NK-92 treated with Interleukin-12 subunit alpha and Interleukin-12 subunit beta, amount 100 ng/mL, for 24 hours (cell line): Measurements from ENCODE around the gene PTGER2.
A peak's percentile ranks its signal among the peaks of the same experiment; 100 is the strongest.

Experiments used
- DNase-seq: peaks from one replicate; lab custom pipeline; 2025; lab: John Stamatoyannopoulos, UW

PTGER2 gene

GRCh38 chr14:52338051-52338681 lies 24.1 kb downstream of the PTGER2 start:
- no peak for DNase-seq

- no peak for DNase-seq
These were observed 25.1 kb downstream of the PTGER2 start for GRCh38 chr14:52339262-52339661.

GRCh38 chr14:52342849-52343596 lies 28.9 kb downstream of the PTGER2 start:
- no peak for DNase-seq

- no peak for DNase-seq
These were observed 32.7 kb downstream of the PTGER2 start for GRCh38 chr14:52346778-52347177.

GRCh38 chr14:52348279-52348678 lies 34.2 kb downstream of the PTGER2 start:
- DNase-seq: no peak

GRCh38 chr14:52348776-52349175 lies 34.7 kb downstream of the PTGER2 start:
- DNase-seq: no peak

- peak; percentile 43 for DNase-seq
These were observed 35.6 kb downstream of the PTGER2 start for GRCh38 chr14:52349731-52350130.

- DNase-seq: no peak
These were observed 36.3 kb downstream of the PTGER2 start for GRCh38 chr14:52350445-52350844.

- DNase-seq: peak; percentile 12
These were observed 37.3 kb downstream of the PTGER2 start for GRCh38 chr14:52351233-52352060.

GRCh38 chr14:52352061-52352491 lies 38.0 kb downstream of the PTGER2 start:
- peak; percentile 25 for DNase-seq

GRCh38 chr14:52352569-52352968 lies 38.5 kb downstream of the PTGER2 start:
- no peak for DNase-seq

- DNase-seq: no peak
These were observed 40.1 kb downstream of the PTGER2 start for GRCh38 chr14:52354242-52354641.

GRCh38 chr14:52355016-52355431 lies 40.9 kb downstream of the PTGER2 start:
- no peak for DNase-seq

- DNase-seq: no peak
These were observed 41.4 kb downstream of the PTGER2 start for GRCh38 chr14:52355526-52355925.

GRCh38 chr14:52356025-52356424 lies 41.9 kb downstream of the PTGER2 start:
- no peak for DNase-seq

- DNase-seq: no peak
These were observed 46.7 kb downstream of the PTGER2 start for GRCh38 chr14:52360831-52361230.

- no peak for DNase-seq
These were observed 49.1 kb downstream of the PTGER2 start for GRCh38 chr14:52363041-52363704.

GRCh38 chr14:52363961-52364360 lies 49.8 kb downstream of the PTGER2 start:
- DNase-seq: no peak

- no peak for DNase-seq
These were observed 51.0 kb downstream of the PTGER2 start for GRCh38 chr14:52365071-52365470.

GRCh38 chr14:52366796-52367315 lies 52.7 kb downstream of the PTGER2 start:
- no peak for DNase-seq

- no peak for DNase-seq
These were observed 55.2 kb downstream of the PTGER2 start for GRCh38 chr14:52369305-52369801.
